K562 (cell line): ENCODE measurements around the gene HGFAC.

ENCODE experiments used
- SAP30 ChIP-seq: fragments of 200-600 bp; sonication (generic); IDR thresholded peaks from 2 replicates; pipeline ENCODE4 v1.6.1; 2012; ENCODE audit warnings: borderline replicate concordance, low read depth, mild to moderate bottlenecking, moderate library complexity, low read length, control low read depth, inconsistent platforms; ENCODE audit not compliant: insufficient read depth, poor library complexity, severe bottlenecking
- SIN3A ChIP-seq, 2 experiments: fragments of 150-350 bp in 1 of 2; IDR thresholded peaks; 2 replicates each; pipeline ENCODE4 v1.6.1; 2011 to 2016; ENCODE audit warnings: borderline replicate concordance in 2 of 2, low read depth in 2 of 2, low read length in 2 of 2, mild to moderate bottlenecking in 2 of 2, moderate library complexity in 2 of 2; ENCODE audit not compliant: control insufficient read depth in 1 of 2

DNA sequence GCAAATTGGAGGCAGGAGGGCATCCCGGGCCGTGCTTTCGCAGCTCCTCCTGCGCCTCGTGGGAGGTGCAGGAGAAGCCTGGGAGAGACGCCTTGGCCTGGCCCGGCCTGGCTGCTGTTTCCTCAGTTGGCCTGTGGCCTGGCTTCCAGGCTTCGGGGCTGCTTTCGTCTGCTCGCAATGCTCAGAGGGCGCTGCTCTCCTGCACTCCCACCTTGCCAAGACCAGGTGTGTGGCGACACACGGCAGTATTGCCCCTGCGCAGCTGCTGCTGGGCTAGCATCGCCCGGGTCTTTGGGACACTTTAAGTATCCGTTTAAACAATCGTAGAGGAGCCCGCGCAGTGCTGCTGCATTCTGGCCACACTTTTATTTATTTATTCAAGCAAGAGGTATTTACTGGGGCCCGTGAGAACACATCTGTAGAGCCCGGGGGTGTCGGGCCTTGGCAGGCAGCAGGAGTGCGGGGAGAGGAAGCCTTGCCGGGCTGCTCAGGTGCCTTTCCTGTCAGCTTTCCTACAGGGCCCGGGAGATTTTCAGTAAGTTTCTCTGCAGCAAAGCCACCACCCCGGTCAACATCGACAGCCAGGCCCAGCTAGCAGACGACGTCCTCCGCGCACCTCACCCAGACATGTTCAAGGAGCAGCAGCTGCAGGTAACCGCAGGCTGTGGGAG, 26.2 kb upstream of the HGFAC start:
- no peak for TF ChIP-seq SIN3A (IDR thresholded peaks at IDR 0.05; ENCODE audit: borderline replicate concordance in 2 of 2, control insufficient read depth in 1 of 2, low read depth in 2 of 2, low read length in 2 of 2)
- TF ChIP-seq SAP30: no peak
